ENCODE data around the gene COMMD6.
A peak's percentile ranks its signal among the peaks of the same experiment; 100 is the strongest.

Gene COMMD6

GRCh38 chr13:75521956-75522355 lies 15.7 kb downstream of the COMMD6 start:
- no peak for DNase-seq (ENCODE audit: low spot score)

GRCh38 chr13:75518439-75519088 lies 19.1 kb downstream of the COMMD6 start:
- no peak for DNase-seq (ENCODE audit: low spot score)

GRCh38 chr13:75514080-75514995 lies 23.3 kb downstream of the COMMD6 start:
- no peak for DNase-seq (ENCODE audit: low spot score)

GRCh38 chr13:75513271-75513670 lies 24.4 kb downstream of the COMMD6 start:
- DNase-seq (ENCODE audit: low spot score): no peak

- DNase-seq (ENCODE audit: low spot score): no peak
Measured at GRCh38 chr13:75512253-75512652, 25.4 kb downstream of the COMMD6 start.

GRCh38 chr13:75511051-75511625 lies 26.5 kb downstream of the COMMD6 start:
- DNase-seq (ENCODE audit: low spot score): no peak

GRCh38 chr13:75508002-75508548 lies 29.6 kb downstream of the COMMD6 start:
- no peak for DNase-seq (ENCODE audit: low spot score)

GRCh38 chr13:75507027-75508001 lies 30.3 kb downstream of the COMMD6 start:
- DNase-seq (ENCODE audit: low spot score): no peak

- no peak for DNase-seq (ENCODE audit: low spot score)
Measured at GRCh38 chr13:75506018-75506417, 31.6 kb downstream of the COMMD6 start.

- DNase-seq (ENCODE audit: low spot score): no peak
Measured at GRCh38 chr13:75505327-75505726, 32.3 kb downstream of the COMMD6 start.

- no peak for DNase-seq (ENCODE audit: low spot score)
Measured at GRCh38 chr13:75495938-75496337, 41.7 kb downstream of the COMMD6 start.

- DNase-seq (ENCODE audit: low spot score): no peak
Measured at GRCh38 chr13:75494491-75494890, 43.1 kb downstream of the COMMD6 start.

GRCh38 chr13:75493156-75493555 lies 44.5 kb downstream of the COMMD6 start:
- DNase-seq (ENCODE audit: low spot score): no peak

GRCh38 chr13:75492389-75492788 lies 45.3 kb downstream of the COMMD6 start:
- no peak for DNase-seq (ENCODE audit: low spot score)

GRCh38 chr13:75491376-75491775 lies 46.3 kb downstream of the COMMD6 start:
- DNase-seq (ENCODE audit: low spot score): no peak

- peak; percentile 15 for DNase-seq (ENCODE audit: low spot score)
Measured at GRCh38 chr13:75489502-75490263, 48.0 kb downstream of the COMMD6 start.

GRCh38 chr13:75486146-75487062 lies 51.2 kb downstream of the COMMD6 start:
- no peak for DNase-seq (ENCODE audit: low spot score)

- DNase-seq (ENCODE audit: low spot score): no peak
Measured at GRCh38 chr13:75485286-75486062, 52.2 kb downstream of the COMMD6 start.

GRCh38 chr13:75482820-75483079 lies 54.9 kb downstream of the COMMD6 start:
- no peak for DNase-seq (ENCODE audit: low spot score)

Data from CD4-positive, alpha-beta T cell treated with Interleukin-2 at 100 ng/mL for 4 hours (primary cell).